B cell (primary cell): ENCODE measurements around the gene SNAP29. TPM values are rescaled to one million over a fixed set of nuclear protein-coding genes. Genes with fewer than 3 reads are reported as not detected.

ENCODE experiments used
- ATAC-seq: fragments of 200-7000 bp; cut with Tn5 transposase; one replicate; pipeline ENCODE4 v1.10.0; 2021; ENCODE audit warnings: low read depth, mild to moderate bottlenecking, moderate number of reproducible peaks, moderate library complexity
- CTCF ChIA-PET: fragments of 350-600 bp; sonication (Branson Sonifier 250); formaldehyde crosslinking; loops from one replicate; lab custom pipeline; 2021; ENCODE audit warnings: antibody characterized with exemption, inconsistent platforms; lab: Charles Lee
- POLR2A ChIA-PET: fragments of 350-600 bp; sonication (Branson Sonifier 250); formaldehyde crosslinking; loops from one replicate; lab custom pipeline; 2021; ENCODE audit warnings: antibody characterized with exemption; lab: Charles Lee
- DNase-seq: peaks from one replicate; pipeline ENCODE4 v3.0.0; 2013
- H2AFZ ChIP-seq: 2 replicates; pipeline ENCODE4 v1.6.1; 2012; ENCODE audit warnings: mild to moderate bottlenecking, low read depth, low read length; ENCODE audit not compliant: insufficient read depth, poor library complexity, severe bottlenecking
- H3K27ac ChIP-seq, 2 donors: 1 replicate in 1 of 2; 2 replicates in 1 of 2; pipeline ENCODE4 v1.5.1; 2012 to 2013; ENCODE audit warnings: low read length in 2 of 2, mild to moderate bottlenecking in 2 of 2, moderate library complexity in 1 of 2
- H3K27me3 ChIP-seq, 4 experiments: fragments of 200-600 bp in 1 of 4; sonication (generic) in 1 of 4; replicated peaks in 1 of 4; 1 replicate in 2 of 4; 2 replicates in 2 of 4; pipeline versions ENCODE4 v1.6.1 to v1.7.0; 2013 to 2016; ENCODE audit warnings: low read length in 3 of 4, mild to moderate bottlenecking in 2 of 4, mixed read lengths in 1 of 4, moderate library complexity in 1 of 4; ENCODE audit not compliant: insufficient read depth in 4 of 4, control insufficient read depth in 3 of 4; ENCODE audit errors: control extremely low read depth in 1 of 4
- H3K36me3 ChIP-seq, 2 experiments: replicated peaks in 1 of 2; 1 replicate in 1 of 2; 2 replicates in 1 of 2; pipeline versions ENCODE4 v1.6.1 to v1.7.1; 2013; ENCODE audit warnings: low read length in 1 of 2; ENCODE audit not compliant: insufficient read depth in 2 of 2, control insufficient read depth in 1 of 2; ENCODE audit errors: control extremely low read depth in 1 of 2, extremely low read depth in 1 of 2
- H3K4me1 ChIP-seq, 2 donors: fragments of 200-600 bp in 1 of 2; sonication (generic) in 1 of 2; 1 replicate in 1 of 2; 2 replicates in 1 of 2; pipeline versions ENCODE4 v1.5.1 to v1.6.1; 2013 to 2017; ENCODE audit warnings: low read length in 2 of 2; ENCODE audit not compliant: control insufficient read depth in 2 of 2, insufficient read depth in 2 of 2
- H3K4me2 ChIP-seq: replicated peaks from 2 replicates; pipeline ENCODE3; 2012; ENCODE audit warnings: mild to moderate bottlenecking, low read depth, low read length; ENCODE audit not compliant: poor library complexity, severe bottlenecking
- H3K4me3 ChIP-seq, 5 experiments: fragments of 200-600 bp in 1 of 5; sonication (generic) in 1 of 5; 1 replicate in 3 of 5; 2 replicates in 2 of 5; pipeline versions ENCODE4 v1.5.1 to v1.7.0; 2011 to 2016; ENCODE audit warnings: low read length in 4 of 5, mild to moderate bottlenecking in 4 of 5, low read depth in 2 of 5, control low read depth in 1 of 5, moderate library complexity in 1 of 5; ENCODE audit not compliant: insufficient read depth in 1 of 5; ENCODE audit errors: control extremely low read depth in 1 of 5, extremely low read depth in 1 of 5
- H3K79me2 ChIP-seq: fragments of 200-600 bp; sonication (generic); one replicate; pipeline ENCODE4 v1.6.0; 2016; ENCODE audit warnings: low read length; ENCODE audit not compliant: control insufficient read depth, insufficient read depth
- H3K9ac ChIP-seq: fragments of 200-600 bp; sonication (generic); 2 replicates; pipeline ENCODE4 v1.6.1; 2017; ENCODE audit warnings: mild to moderate bottlenecking, low read length, moderate library complexity
- H3K9me3 ChIP-seq, 3 donors: one replicate each; pipeline versions ENCODE4 v1.6.1 to v1.7.1; 2013; ENCODE audit warnings: low read length in 2 of 3; ENCODE audit not compliant: control insufficient read depth in 2 of 3, insufficient read depth in 1 of 3; ENCODE audit errors: control extremely low read depth in 1 of 3
- H4K20me1 ChIP-seq: 2 replicates; pipeline ENCODE4 v1.6.0; 2012; ENCODE audit warnings: mild to moderate bottlenecking, low read length; ENCODE audit not compliant: insufficient read depth, control insufficient read depth, poor library complexity, severe bottlenecking
- H3K27ac Mint-ChIP-seq: one replicate; pipeline ENCODE4 v1.8.0; 2021; ENCODE audit warnings: mixed read lengths
- H3K27me3 Mint-ChIP-seq: one replicate; pipeline ENCODE4 v1.8.0; 2021; ENCODE audit warnings: mixed read lengths
- H3K4me1 Mint-ChIP-seq: one replicate; pipeline ENCODE4 v1.8.0; 2021; ENCODE audit warnings: mixed read lengths
- H3K4me3 Mint-ChIP-seq: one replicate; pipeline ENCODE4 v1.8.0; 2021; ENCODE audit warnings: mixed read lengths
- H3K9me3 Mint-ChIP-seq: one replicate; pipeline ENCODE4 v1.8.0; 2022; ENCODE audit warnings: mixed read lengths; ENCODE audit not compliant: insufficient read depth
- EZH2 ChIP-seq: IDR thresholded peaks from 2 replicates; pipeline ENCODE4 v1.6.1; 2012; ENCODE audit warnings: borderline replicate concordance, low read depth, mild to moderate bottlenecking, moderate library complexity, low read length; ENCODE audit not compliant: insufficient read depth, poor library complexity, severe bottlenecking
- WGBS: methylation state at CpG from one replicate; pipeline ENCODE4 v1.1.5; 2013; ENCODE audit warnings: missing lambda C conversion rate; ENCODE audit not compliant: insufficient coverage; 5-methylcytosine and 5-hydroxymethylcytosine counted together
- intact Hi-C: fragments of 100-400 bp; cut with micrococcal nuclease; formaldehyde crosslinking; loops from one replicate; pipeline ENCODE4 v1.10.0; 2022
- polyA plus RNA-seq: library from polyadenylated mRNA; depleted of rRNA; stranded (reverse); fragments of >200 nt; gene quantifications from 2 replicates; pipeline ENCODE4 v1.2.3, GENCODE V29; 2012
- total RNA-seq, 2 donors: library from RNA; stranded (reverse); fragments of 120-200 nt in 1 of 2; gene quantifications; 1 replicate in 1 of 2; 2 replicates in 1 of 2; pipeline versions ENCODE4 v1.2.3 to v1.2.4, GENCODE V29; 2013 to 2022
- TF ChIP-seq, protein P1 (sequence below): fragments of 200-600 bp; IDR thresholded peaks from one replicate; pipeline ENCODE4 v1.8.0; 2022; ENCODE audit warnings: antibody characterized with exemption, mild to moderate bottlenecking

The SNAP29 gene
- total and polyA plus RNA-seq, 2 donors (not counting 1 experiment from before 2014, with no cell fraction given) = 13.4 to 17.4 TPM

DNA sequence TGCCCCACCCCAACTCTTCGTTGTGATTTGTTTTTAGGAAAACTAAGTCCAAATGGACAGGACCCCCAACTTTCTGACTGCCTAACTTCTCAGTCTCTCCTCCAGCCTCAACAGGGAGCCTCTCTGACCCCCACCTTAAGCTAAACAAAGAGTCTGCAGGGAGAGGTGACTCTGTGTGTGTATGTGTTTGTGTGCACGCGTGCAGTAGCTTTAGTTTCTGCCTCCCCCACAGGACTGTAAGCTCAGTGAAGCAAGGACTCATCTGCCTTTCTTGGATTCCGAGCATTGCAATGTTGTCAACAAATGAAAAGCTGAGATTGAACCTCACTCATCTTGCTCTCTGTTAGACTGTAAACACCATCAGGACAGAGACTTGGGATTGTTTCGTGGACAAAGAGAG, 7.9 kb downstream of the SNAP29 start:
- no peak for DNase-seq
- ATAC-seq = no peak
- no peak overlapping the region for H3K4me2 ChIP-seq
- intact Hi-C loops = no loop called here
- H3K9ac ChIP-seq = no peak overlapping the region
- no peak overlapping the region for H3K27ac ChIP-seq
- TF ChIP-seq, protein P1, sequence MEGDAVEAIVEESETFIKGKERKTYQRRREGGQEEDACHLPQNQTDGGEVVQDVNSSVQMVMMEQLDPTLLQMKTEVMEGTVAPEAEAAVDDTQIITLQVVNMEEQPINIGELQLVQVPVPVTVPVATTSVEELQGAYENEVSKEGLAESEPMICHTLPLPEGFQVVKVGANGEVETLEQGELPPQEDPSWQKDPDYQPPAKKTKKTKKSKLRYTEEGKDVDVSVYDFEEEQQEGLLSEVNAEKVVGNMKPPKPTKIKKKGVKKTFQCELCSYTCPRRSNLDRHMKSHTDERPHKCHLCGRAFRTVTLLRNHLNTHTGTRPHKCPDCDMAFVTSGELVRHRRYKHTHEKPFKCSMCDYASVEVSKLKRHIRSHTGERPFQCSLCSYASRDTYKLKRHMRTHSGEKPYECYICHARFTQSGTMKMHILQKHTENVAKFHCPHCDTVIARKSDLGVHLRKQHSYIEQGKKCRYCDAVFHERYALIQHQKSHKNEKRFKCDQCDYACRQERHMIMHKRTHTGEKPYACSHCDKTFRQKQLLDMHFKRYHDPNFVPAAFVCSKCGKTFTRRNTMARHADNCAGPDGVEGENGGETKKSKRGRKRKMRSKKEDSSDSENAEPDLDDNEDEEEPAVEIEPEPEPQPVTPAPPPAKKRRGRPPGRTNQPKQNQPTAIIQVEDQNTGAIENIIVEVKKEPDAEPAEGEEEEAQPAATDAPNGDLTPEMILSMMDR = no peak
- TF ChIP-seq EZH2 = no peak
- no peak overlapping the region for H3K4me3 Mint-ChIP-seq
- no peaks in the 10 kb centered on the region for H3K27me3 ChIP-seq
- H3K36me3 ChIP-seq = peaks cover 2 to 15% of the 10 kb centered on the region in 2 experiments
- H3K79me2 ChIP-seq = peaks cover 13% of the 10 kb centered on the region
- H3K27ac Mint-ChIP-seq = no peak overlapping the region
- no peaks in the 10 kb centered on the region for H3K9me3 Mint-ChIP-seq
- H2AFZ ChIP-seq = no peak overlapping the region
- no peaks in the 10 kb centered on the region for H3K9me3 ChIP-seq
- no peaks in the 10 kb centered on the region for H3K4me1 ChIP-seq
- POLR2A ChIA-PET = no interaction called here
- H3K4me3 ChIP-seq = no peak overlapping the region
- 100% methylated on average over 3 of the region's 5 CpGs for WGBS
- no peaks in the 10 kb centered on the region for H3K27me3 Mint-ChIP-seq
- CTCF ChIA-PET = no interaction called here
- H4K20me1 ChIP-seq = peaks cover 20% of the 10 kb centered on the region
- H3K4me1 Mint-ChIP-seq = peaks cover 10% of the 10 kb centered on the region

- peaks cover 20% of the 10 kb centered on the region for H4K20me1 ChIP-seq
- peaks cover 2 to 13% of the 10 kb centered on the region in 2 experiments for H3K36me3 ChIP-seq
- ChIA-PET CTCF (no interaction called here), POLR2A (no interaction called here)
- H3K27me3 ChIP-seq = no peaks in the 10 kb centered on the region
- Mint-ChIP-seq H3K4me3 (no peak overlapping the region), H3K27ac (no peak overlapping the region), H3K4me1 (peaks cover 5% of the 10 kb centered on the region), H3K27me3 (no peaks in the 10 kb centered on the region), H3K9me3 (no peaks in the 10 kb centered on the region)
- no peak overlapping the region for H3K27ac ChIP-seq
- ATAC-seq = no peak
- H3K4me3 ChIP-seq = no peak overlapping the region
- H3K9me3 ChIP-seq = no peaks in the 10 kb centered on the region
- 79% methylated on average over 7 of the region's 11 CpGs for WGBS
- no peak overlapping the region for H3K9ac ChIP-seq
- peaks cover 7% of the 10 kb centered on the region for H3K79me2 ChIP-seq
- TF ChIP-seq, protein P1 = no peak
- no peak for TF ChIP-seq EZH2
- no peak overlapping the region for H2AFZ ChIP-seq
- no peak for DNase-seq
- intact Hi-C loops = no loop called here
- no peaks in the 10 kb centered on the region for H3K4me1 ChIP-seq
- H3K4me2 ChIP-seq = no peak overlapping the region
These were observed 8.6 kb downstream of the SNAP29 start for GRCh38 chr22:20867179-20868024.
